HEK293 (cell line): Measurements from ENCODE around the gene CHCHD6.

Experiments
- CTCF ChIA-PET: fragments of 350-600 bp; formaldehyde crosslinking; extraction: SDS; loops from one replicate; lab custom pipeline; 2021; ENCODE audit warnings: antibody characterized with exemption; lab: Yijun Ruan, JAX
- POLR2A ChIA-PET: fragments of 300-600 bp; formaldehyde crosslinking; extraction: SDS; loops from one replicate; lab custom pipeline; 2020; ENCODE audit warnings: antibody characterized with exemption, inconsistent platforms; lab: Yijun Ruan, JAX
- H3K27ac ChIP-seq: fragments of 200-500 bp; sonication (Bioruptor generic); 2 replicates; pipeline ENCODE4 v1.5.1; 2014; ENCODE audit warnings: low read depth, low read length, control low read depth, inconsistent platforms; ENCODE audit errors: extremely low read depth
- H3K36me3 ChIP-seq, 2 experiments: fragments of 200-500 bp in 1 of 2; sonication (Bioruptor generic) in 1 of 2; 1 replicate in 1 of 2; 2 replicates in 1 of 2; pipeline ENCODE4 v1.5.1; 2014 to 2017; ENCODE audit warnings: inconsistent platforms in 2 of 2, low read length in 2 of 2; ENCODE audit not compliant: control insufficient read depth in 2 of 2, insufficient read depth in 1 of 2
- H3K4me1 ChIP-seq: fragments of 200-500 bp; sonication (Bioruptor generic); 2 replicates; pipeline ENCODE4 v1.5.1; 2014; ENCODE audit warnings: mild to moderate bottlenecking, low read length, inconsistent platforms; ENCODE audit not compliant: control insufficient read depth, insufficient read depth
- H3K4me3 ChIP-seq: 2 replicates; pipeline ENCODE4 v1.5.1; 2011; ENCODE audit warnings: low read depth, mild to moderate bottlenecking, control low read depth, low read length, moderate library complexity
- H3K9me3 ChIP-seq: fragments of 200-500 bp; sonication (Bioruptor generic); 2 replicates; pipeline ENCODE4 v1.5.1; 2014; ENCODE audit warnings: low read depth, low read length, inconsistent platforms; ENCODE audit not compliant: control insufficient read depth, insufficient read depth
- ELK4 ChIP-seq: IDR thresholded peaks from 2 replicates; pipeline ENCODE4 v1.6.1; 2011; ENCODE audit warnings: mild to moderate bottlenecking, low read depth, low read length, borderline replicate concordance
- HOXA7 ChIP-seq: sonication (generic); formaldehyde crosslinking; IDR thresholded peaks from 2 replicates; pipeline ENCODE4 v1.8.1; 2022; ENCODE audit warnings: missing genetic modification reagents, borderline replicate concordance
- OSR2 ChIP-seq: fragments of 450-650 bp; formaldehyde crosslinking; IDR thresholded peaks from 2 replicates; pipeline ENCODE4 v1.5.1; 2016; ENCODE audit warnings: missing biosample characterization, missing genetic modification characterization
- PRDM1 ChIP-seq: fragments of 450-650 bp; formaldehyde crosslinking; IDR thresholded peaks from 2 replicates; pipeline ENCODE4; 2016; ENCODE audit warnings: missing biosample characterization, missing genetic modification characterization
- WT1 ChIP-seq: fragments of 450-650 bp; formaldehyde crosslinking; IDR thresholded peaks from 2 replicates; pipeline ENCODE4 v1.5.1; 2016; ENCODE audit warnings: missing biosample characterization, missing genetic modification characterization
- ZNF114 ChIP-seq: fragments of 450-650 bp; formaldehyde crosslinking; IDR thresholded peaks from 2 replicates; pipeline ENCODE4 v1.5.0; 2017; ENCODE audit warnings: missing biosample characterization, missing genetic modification characterization
- ZNF121 ChIP-seq: fragments of 450-650 bp; formaldehyde crosslinking; IDR thresholded peaks from 2 replicates; pipeline ENCODE4 v1.5.1; 2016; ENCODE audit warnings: missing biosample characterization, missing genetic modification characterization
- ZNF140 ChIP-seq: fragments of 450-650 bp; formaldehyde crosslinking; IDR thresholded peaks from 2 replicates; pipeline ENCODE4 v1.5.1; 2016; ENCODE audit warnings: missing biosample characterization, missing genetic modification characterization
- ZNF214 ChIP-seq: fragments of 450-650 bp; formaldehyde crosslinking; IDR thresholded peaks from 2 replicates; pipeline ENCODE4 v1.5.1; 2017; ENCODE audit warnings: missing biosample characterization, mild to moderate bottlenecking, missing genetic modification characterization, borderline replicate concordance
- ZNF335 ChIP-seq: fragments of 450-650 bp; formaldehyde crosslinking; conservative IDR thresholded peaks from 2 replicates; pipeline ENCODE4 v1.5.1; 2016; ENCODE audit warnings: missing biosample characterization, missing genetic modification characterization
- ZNF354C ChIP-seq: fragments of 450-650 bp; formaldehyde crosslinking; IDR thresholded peaks from 2 replicates; pipeline ENCODE4 v1.5.1; 2016; ENCODE audit warnings: missing biosample characterization, missing genetic modification characterization, low read depth, borderline replicate concordance
- ZNF473 ChIP-seq: fragments of 450-650 bp; formaldehyde crosslinking; IDR thresholded peaks from 2 replicates; pipeline ENCODE4 v1.5.1; 2017; ENCODE audit warnings: missing biosample characterization, missing genetic modification characterization
- ZNF514 ChIP-seq: fragments of 450-650 bp; formaldehyde crosslinking; IDR thresholded peaks from 2 replicates; pipeline ENCODE4 v1.5.1; 2016; ENCODE audit warnings: missing biosample characterization, missing genetic modification characterization
- ZNF544 ChIP-seq: fragments of 450-650 bp; formaldehyde crosslinking; IDR thresholded peaks from 2 replicates; pipeline ENCODE4 v1.5.0; 2017; ENCODE audit warnings: missing biosample characterization, missing genetic modification characterization
- ZNF623 ChIP-seq: fragments of 450-650 bp; formaldehyde crosslinking; IDR thresholded peaks from 2 replicates; pipeline ENCODE4 v1.5.1; 2016; ENCODE audit warnings: missing biosample characterization, missing genetic modification characterization
- ZNF670 ChIP-seq: fragments of 450-650 bp; formaldehyde crosslinking; IDR thresholded peaks from 2 replicates; pipeline ENCODE4 v1.5.1; 2016; ENCODE audit warnings: missing biosample characterization, missing genetic modification characterization, low read depth
- ZNF768 ChIP-seq: fragments of 450-650 bp; formaldehyde crosslinking; IDR thresholded peaks from 2 replicates; pipeline ENCODE4 v1.5.1; 2018; ENCODE audit warnings: missing biosample characterization, mild to moderate bottlenecking, missing genetic modification characterization
- ZNF777 ChIP-seq: fragments of 450-650 bp; formaldehyde crosslinking; IDR thresholded peaks from 2 replicates; pipeline ENCODE4 v1.5.1; 2017; ENCODE audit warnings: missing biosample characterization, missing genetic modification characterization, borderline replicate concordance
- ZNF830 ChIP-seq: fragments of 450-650 bp; IDR thresholded peaks from 2 replicates; pipeline ENCODE4 v1.5.0; 2018; ENCODE audit warnings: missing biosample characterization, missing genetic modification characterization, low read depth, mild to moderate bottlenecking, moderate library complexity
- ZSCAN5A ChIP-seq: fragments of 450-650 bp; formaldehyde crosslinking; IDR thresholded peaks from 2 replicates; pipeline ENCODE4 v1.5.1; 2016; ENCODE audit warnings: missing biosample characterization, missing genetic modification characterization
- TF ChIP-seq, protein P1 (sequence below): sonication (generic); formaldehyde crosslinking; IDR thresholded peaks from 2 replicates; pipeline ENCODE4 v1.8.1; 2022; ENCODE audit warnings: mild to moderate bottlenecking, moderate library complexity, missing genetic modification reagents
- TF ChIP-seq, protein P2 (sequence below): fragments of 450-650 bp; formaldehyde crosslinking; IDR thresholded peaks from 2 replicates; pipeline ENCODE4 v1.5.1; 2016; ENCODE audit warnings: missing biosample characterization, missing genetic modification characterization, borderline replicate concordance
- TF ChIP-seq, protein P3 (sequence below): fragments of 450-650 bp; formaldehyde crosslinking; IDR thresholded peaks from 2 replicates; pipeline ENCODE4 v1.5.1; 2016; ENCODE audit warnings: missing biosample characterization, missing genetic modification characterization

The CHCHD6 gene

DNA sequence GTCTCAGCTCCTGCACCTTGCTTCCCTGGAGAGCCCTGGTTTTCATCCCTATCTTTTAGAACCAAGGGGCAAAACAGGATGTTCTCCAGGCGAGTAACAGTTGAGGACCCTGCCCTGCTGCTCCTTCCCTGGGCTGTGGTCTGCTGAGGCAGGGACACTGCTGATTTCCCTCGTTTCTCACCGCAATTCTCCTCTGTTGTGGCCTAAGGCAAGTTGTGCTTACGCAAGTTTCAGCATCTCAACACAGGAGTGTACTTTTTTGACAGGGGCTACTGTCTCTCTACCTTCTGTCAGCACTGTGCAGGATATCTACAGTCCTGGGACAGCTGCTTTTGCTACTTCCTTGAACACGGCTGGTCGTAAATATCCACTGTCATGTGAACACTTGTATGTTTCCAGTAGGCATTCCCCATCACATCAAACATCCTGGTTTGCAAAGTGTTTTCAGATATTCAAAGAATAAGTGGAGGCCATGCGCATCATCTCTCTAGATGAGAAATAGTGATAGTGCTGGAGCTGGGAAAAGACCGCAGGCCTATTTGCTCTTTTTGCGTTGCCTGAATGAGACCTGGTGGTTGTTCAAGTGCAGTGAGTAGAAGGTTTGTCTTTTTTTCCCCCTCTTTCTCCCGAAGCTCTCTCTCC, 168.8 kb downstream of the CHCHD6 start:
- POLR2A ChIA-PET, result no interaction called here
- CTCF ChIA-PET, result no interaction called here
- no peak overlapping the region for H3K27ac ChIP-seq

DNA sequence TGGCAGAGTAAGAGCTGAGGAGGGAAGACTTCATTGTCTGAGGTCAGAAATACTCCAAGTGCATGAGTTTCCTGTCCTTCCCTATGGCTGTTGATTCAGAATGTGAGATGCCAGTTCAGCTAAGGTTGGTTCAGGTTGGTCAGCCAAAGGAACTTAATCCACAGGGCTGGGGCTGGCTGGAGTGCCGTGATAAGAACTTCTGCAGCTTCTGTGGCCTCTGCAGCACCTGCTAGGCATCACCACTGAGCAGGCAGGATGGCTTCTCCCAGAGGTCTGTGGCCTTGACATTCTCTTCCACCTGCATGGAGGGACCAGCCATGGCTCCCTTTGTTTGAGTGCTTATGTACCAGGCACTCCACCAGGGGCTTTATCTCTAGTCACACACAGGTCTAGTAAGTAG, 169.4 kb downstream of the CHCHD6 start:
- CTCF ChIA-PET, result no interaction called here
- no peaks in the 10 kb centered on the region for H3K36me3 ChIP-seq
- no peaks in the 10 kb centered on the region for H3K4me1 ChIP-seq
- TF ChIP-seq ZNF354C (no peak), ZNF473 (no peak), ZNF830 (tag by site-specific recombination) (no peak), ZNF514 (tag by site-specific recombination) (no peak), ZNF335 (tag by site-specific recombination) (no peak), WT1 (no peak), ELK4 (no peak)
- TF ChIP-seq, protein P1, sequence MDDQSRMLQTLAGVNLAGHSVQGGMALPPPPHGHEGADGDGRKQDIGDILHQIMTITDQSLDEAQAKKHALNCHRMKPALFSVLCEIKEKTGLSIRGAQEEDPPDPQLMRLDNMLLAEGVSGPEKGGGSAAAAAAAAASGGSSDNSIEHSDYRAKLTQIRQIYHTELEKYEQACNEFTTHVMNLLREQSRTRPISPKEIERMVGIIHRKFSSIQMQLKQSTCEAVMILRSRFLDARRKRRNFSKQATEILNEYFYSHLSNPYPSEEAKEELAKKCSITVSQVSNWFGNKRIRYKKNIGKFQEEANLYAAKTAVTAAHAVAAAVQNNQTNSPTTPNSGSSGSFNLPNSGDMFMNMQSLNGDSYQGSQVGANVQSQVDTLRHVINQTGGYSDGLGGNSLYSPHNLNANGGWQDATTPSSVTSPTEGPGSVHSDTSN (CRISPR knock-in tag), result no peak
- TF ChIP-seq, protein P2, sequence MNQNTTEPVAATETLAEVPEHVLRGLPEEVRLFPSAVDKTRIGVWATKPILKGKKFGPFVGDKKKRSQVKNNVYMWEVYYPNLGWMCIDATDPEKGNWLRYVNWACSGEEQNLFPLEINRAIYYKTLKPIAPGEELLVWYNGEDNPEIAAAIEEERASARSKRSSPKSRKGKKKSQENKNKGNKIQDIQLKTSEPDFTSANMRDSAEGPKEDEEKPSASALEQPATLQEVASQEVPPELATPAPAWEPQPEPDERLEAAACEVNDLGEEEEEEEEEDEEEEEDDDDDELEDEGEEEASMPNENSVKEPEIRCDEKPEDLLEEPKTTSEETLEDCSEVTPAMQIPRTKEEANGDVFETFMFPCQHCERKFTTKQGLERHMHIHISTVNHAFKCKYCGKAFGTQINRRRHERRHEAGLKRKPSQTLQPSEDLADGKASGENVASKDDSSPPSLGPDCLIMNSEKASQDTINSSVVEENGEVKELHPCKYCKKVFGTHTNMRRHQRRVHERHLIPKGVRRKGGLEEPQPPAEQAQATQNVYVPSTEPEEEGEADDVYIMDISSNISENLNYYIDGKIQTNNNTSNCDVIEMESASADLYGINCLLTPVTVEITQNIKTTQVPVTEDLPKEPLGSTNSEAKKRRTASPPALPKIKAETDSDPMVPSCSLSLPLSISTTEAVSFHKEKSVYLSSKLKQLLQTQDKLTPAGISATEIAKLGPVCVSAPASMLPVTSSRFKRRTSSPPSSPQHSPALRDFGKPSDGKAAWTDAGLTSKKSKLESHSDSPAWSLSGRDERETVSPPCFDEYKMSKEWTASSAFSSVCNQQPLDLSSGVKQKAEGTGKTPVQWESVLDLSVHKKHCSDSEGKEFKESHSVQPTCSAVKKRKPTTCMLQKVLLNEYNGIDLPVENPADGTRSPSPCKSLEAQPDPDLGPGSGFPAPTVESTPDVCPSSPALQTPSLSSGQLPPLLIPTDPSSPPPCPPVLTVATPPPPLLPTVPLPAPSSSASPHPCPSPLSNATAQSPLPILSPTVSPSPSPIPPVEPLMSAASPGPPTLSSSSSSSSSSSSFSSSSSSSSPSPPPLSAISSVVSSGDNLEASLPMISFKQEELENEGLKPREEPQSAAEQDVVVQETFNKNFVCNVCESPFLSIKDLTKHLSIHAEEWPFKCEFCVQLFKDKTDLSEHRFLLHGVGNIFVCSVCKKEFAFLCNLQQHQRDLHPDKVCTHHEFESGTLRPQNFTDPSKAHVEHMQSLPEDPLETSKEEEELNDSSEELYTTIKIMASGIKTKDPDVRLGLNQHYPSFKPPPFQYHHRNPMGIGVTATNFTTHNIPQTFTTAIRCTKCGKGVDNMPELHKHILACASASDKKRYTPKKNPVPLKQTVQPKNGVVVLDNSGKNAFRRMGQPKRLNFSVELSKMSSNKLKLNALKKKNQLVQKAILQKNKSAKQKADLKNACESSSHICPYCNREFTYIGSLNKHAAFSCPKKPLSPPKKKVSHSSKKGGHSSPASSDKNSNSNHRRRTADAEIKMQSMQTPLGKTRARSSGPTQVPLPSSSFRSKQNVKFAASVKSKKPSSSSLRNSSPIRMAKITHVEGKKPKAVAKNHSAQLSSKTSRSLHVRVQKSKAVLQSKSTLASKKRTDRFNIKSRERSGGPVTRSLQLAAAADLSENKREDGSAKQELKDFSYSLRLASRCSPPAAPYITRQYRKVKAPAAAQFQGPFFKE, result no peak
- TF ChIP-seq, protein P3, sequence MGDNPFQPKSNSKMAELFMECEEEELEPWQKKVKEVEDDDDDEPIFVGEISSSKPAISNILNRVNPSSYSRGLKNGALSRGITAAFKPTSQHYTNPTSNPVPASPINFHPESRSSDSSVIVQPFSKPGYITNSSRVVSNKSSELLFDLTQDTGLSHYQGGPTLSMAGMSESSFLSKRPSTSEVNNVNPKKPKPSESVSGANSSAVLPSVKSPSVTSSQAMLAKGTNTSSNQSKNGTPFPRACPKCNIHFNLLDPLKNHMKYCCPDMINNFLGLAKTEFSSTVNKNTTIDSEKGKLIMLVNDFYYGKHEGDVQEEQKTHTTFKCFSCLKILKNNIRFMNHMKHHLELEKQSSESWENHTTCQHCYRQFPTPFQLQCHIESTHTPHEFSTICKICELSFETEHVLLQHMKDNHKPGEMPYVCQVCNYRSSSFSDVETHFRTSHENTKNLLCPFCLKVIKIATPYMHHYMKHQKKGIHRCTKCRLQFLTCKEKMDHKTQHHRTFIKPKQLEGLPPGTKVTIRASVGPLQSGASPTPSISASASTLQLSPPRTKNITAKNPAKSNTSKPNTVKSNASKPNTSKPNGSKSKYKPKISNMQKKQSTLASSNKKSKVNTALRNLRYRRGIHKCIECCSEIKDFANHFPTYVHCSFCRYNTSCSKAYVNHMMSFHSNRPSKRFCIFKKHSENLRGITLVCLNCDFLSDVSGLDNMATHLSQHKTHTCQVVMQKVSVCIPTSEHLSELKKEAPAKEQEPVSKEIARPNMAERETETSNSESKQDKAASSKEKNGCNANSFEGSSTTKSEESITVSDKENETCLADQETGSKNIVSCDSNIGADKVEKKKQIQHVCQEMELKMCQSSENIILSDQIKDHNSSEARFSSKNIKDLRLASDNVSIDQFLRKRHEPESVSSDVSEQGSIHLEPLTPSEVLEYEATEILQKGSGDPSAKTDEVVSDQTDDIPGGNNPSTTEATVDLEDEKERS (tag by site-specific recombination), result no peak
- no peak overlapping the region for H3K4me3 ChIP-seq
- H3K27ac ChIP-seq, result no peak overlapping the region
- POLR2A ChIA-PET, result no interaction called here
- H3K9me3 ChIP-seq, result no peaks in the 10 kb centered on the region

More for the DNA sequence above, 168.8 kb downstream of the CHCHD6 start:
- Histone ChIP-seq H3K9me3 (no peaks in the 10 kb centered on the region), H3K4me1 (no peaks in the 10 kb centered on the region), H3K4me3 (no peak overlapping the region), H3K36me3 (no peaks in the 10 kb centered on the region)
- TF ChIP-seq OSR2 (tag by site-specific recombination) (no peak), ZNF121 (no peak), ZNF114 (tag by site-specific recombination) (no peak), ZSCAN5A (tag by site-specific recombination) (no peak), ZNF777 (tag by site-specific recombination) (no peak), ZNF768 (tag by site-specific recombination) (no peak), ZNF140 (no peak), ZNF623 (no peak), ZNF670 (no peak), ZNF214 (tag by site-specific recombination) (no peak), ZNF544 (tag by site-specific recombination) (no peak), HOXA7 (CRISPR knock-in tag) (no peak), PRDM1 (tag by site-specific recombination) (no peak)
